T-helper 22 cell (primary cell): ENCODE results near the gene HAAO.

Source experiments
- DNase-seq: peaks from one replicate; pipeline ENCODE4 v3.0.0-alpha.2; 2020; ENCODE audit warnings: low read depth

HAAO gene

DNA sequence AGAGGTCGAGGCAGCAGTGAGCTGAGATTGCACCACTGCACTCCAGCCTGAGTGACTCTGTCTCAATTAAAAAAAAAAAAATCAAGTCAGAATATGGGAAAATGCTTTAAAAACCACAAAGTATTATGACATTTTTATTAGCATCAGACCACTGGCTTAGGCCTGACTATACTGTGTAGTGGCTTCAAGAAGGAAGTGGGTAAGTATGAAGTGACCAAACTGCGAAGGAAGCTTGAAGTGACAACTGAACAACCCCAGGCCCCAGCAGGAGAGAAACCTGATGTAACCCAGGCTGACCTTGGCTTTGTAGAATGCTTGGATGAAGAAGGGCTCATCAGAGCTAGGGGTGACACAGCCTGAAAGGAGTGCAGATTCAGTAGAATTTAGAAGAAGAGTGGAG lies 21.4 kb upstream of the HAAO start:
- no peak for DNase-seq

GRCh38 chr2:42812899-42813479 lies 20.6 kb upstream of the HAAO start:
- no peak for DNase-seq

DNA sequence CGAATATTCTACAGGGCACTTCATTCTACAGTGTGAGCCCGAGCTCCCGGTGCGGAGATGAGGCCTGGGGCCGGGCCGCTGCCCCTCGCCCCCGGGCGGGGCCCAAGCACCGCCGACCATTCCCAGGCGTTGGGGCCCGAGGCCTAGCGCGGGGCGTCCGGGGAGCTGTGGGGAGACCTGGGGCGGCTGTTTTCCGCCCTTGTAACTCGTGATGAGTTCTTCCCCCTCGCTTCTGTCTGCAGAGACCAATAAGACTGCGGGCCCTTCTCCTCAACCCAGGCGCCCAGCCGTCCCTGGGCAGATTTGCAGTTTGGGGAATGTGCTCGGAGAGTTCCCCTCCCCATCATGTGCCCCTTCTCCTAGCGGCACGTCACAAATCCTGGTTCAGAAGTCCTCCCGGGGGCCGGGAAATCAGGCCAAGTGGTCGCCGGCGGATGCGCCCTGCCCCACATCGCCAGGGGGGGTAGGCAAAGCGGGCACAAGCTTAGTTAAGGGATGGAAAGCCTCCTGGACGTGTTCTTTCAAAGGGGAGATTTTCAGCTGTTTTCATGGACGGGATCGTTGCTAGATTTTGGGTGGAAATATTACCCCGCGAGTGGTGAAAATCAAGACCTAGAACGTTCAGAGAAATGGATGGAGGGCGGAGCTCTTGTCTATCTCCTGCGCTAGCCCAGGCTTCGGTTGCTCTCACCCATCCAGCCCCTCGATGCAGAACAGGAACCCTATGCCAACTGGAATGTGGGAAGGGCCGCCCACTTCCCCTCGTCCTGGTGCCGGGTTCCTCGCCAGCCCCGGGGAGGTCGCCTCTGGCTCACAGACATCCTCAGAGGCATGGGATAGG lies 18.8 kb upstream of the HAAO start:
- DNase-seq, result peak; percentile 12

- DNase-seq, result peak; percentile 80
Measured at GRCh38 chr2:42810121-42810970, 18.0 kb upstream of the HAAO start.

DNA sequence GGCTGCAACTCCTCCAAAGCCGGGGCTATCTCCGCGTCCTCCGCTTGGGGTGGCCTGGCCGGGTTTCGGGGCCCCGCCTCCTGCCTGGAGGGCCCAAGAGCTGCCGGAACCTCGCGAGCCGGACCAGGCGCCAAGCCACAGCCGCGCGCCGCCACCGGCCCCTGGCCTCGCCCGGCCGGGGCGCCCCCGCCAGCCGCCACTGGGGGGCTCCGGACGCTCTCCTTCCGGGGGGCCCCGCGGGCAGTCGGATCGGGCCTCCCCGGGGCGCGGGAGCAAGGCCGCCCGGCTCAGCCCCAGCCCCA lies 17.4 kb upstream of the HAAO start:
- DNase-seq, result no peak

DNA sequence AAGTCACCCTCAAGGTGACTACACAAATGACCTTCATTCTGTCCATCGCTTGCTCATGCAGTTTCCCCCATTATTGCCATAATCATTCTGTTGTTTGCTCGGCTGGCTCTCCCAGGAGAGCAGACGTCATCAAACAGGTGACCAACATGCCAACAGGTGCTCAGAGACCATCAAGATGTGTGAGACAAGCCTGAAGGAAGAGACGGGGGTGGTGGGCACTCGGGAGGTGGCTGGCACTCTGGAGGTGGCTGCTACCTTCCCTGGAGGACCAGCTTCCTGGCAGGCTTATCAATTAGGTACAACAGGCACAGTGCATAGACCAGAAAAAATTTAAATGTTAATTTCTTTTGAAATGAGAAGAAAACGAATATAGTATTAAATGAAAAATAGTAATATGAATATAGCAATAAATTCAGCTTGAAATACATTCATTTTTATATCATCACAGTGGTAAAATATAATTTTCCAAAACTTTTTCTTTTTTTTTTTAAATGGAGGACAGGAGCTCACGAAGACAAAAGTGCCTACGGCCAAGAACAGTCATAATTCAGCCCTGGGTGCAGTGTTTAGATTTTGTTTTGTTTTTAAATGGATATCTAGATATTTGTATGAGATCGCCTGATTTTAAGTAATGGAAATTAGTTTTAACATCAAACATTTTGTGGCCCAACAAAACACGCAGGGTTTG lies 16.9 kb upstream of the HAAO start:
- no peak for DNase-seq

DNA sequence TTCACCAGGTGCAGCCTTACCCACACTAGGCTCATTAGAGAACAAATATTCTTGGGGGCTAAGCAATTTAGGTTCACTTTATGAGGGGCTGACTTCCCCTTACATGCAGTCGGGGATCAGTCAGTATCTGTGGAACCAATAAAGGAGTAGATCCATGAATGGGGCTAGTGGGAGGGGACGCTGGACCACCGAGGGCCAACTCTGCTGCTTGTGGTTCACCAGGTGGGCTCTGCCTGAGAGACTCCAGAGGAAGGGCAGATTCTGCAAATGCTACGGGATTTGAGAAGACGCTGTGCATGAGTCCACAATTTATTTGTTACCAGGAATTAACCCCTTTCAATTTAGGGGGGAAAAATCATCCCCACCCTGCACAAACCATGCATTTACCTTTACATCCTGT lies 15.9 kb upstream of the HAAO start:
- DNase-seq, result no peak

GRCh38 chr2:42806786-42807185 lies 14.4 kb upstream of the HAAO start:
- DNase-seq, result no peak

- DNase-seq, result no peak
Measured at GRCh38 chr2:42804891-42805290, 12.5 kb upstream of the HAAO start.

- no peak for DNase-seq
Measured at GRCh38 chr2:42804338-42804737, 12.0 kb upstream of the HAAO start.

DNA sequence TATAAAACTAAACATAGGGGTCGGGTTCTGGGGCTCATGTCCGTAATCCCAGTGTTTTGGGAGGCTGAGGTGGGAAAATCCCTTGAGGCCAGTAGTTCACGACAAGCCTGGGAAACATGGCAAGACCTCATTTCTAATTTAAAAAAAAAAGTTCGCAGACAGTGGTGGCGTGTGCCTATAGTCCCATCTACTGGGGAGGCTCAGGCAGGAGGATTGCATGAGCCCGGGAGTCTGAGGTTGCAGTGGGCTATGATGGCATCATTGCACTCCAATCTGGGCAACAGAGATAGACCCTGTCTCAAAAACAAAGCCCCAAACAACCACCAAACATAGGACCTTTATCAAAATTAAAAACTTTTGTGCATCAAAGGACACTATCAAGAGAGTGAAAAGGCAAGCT lies 9.8 kb upstream of the HAAO start:
- DNase-seq, result no peak

DNA sequence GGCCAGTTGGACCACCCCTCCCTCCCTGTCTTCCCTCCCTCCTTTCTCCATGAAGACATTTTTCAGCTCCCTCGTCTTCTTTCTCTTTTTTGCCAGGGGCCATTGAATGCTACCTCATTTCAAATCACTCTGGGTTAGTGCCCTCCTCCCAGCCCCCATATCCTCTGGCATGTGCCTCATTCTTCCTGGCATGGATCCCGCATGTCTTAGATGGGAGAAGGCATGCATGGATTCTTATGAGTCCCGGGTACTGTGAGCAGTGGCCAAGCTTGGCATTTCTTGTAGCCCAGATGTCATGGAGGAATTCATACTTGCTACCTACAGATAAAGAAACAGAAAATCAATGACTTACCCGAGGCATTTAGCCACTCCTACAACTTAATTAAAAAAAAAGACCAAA lies 9.0 kb upstream of the HAAO start:
- no peak for DNase-seq

DNA sequence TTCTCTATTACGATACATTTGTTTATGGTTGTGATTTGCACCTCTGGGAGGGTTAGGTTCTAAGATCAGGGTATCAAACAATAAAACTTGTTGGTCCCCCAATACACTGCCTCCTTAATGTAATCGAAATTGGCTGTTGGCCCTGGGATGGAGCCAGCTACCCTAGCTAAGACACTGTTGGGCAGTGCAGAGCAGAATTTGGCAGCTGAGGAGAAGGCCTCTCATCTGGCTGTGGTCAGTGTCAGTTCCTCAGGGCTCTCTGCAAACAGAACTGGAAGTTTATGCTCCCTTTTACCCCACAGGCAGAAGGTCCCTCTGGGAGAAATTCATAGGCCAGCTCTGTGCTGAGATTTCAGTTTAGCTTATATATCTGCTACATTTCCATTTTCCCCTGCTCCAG lies 8.6 kb upstream of the HAAO start:
- no peak for DNase-seq

- no peak for DNase-seq
Measured at GRCh38 chr2:42800461-42800962, 8.1 kb upstream of the HAAO start.

DNA sequence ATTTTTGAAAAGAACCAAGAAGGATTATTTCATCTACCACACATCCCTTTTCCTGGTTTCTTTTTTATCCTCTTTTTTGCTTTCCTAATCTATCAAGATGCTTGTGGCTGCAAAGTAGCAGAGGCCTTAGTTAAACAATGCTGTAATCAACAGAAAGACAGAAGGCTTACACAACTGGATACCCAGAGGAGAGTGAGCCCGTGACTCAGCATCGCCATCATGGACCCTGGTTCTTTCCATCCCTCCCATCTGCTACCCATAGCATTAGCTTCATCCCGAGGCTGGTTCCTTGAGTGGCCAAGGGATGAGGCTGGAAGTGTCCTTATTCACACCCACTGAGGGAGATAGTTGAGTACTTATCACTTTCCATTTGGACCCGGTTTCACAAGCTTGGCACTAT lies 7.5 kb upstream of the HAAO start:
- no peak for DNase-seq

DNA sequence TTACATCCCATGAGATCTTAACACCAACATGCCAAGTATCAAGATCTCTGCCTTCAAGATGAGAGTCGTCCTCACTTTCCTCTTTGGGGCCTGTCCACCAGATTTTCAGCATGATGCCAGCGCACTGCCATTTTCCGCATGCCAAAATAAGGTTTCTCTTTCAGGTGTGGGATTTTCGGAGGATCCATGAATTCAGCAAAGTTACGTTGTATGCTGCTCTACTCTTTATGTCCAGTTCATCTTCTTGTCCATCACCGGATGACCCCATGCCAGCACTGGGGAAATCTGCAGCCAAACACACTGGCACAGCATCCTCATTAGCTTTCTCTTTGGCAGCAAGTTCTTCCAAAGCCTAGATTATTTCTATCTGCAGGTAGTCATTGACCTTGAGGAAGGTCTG lies 4.9 kb upstream of the HAAO start:
- no peak for DNase-seq

- DNase-seq, result no peak
Measured at GRCh38 chr2:42796427-42797248, 4.3 kb upstream of the HAAO start.

DNA sequence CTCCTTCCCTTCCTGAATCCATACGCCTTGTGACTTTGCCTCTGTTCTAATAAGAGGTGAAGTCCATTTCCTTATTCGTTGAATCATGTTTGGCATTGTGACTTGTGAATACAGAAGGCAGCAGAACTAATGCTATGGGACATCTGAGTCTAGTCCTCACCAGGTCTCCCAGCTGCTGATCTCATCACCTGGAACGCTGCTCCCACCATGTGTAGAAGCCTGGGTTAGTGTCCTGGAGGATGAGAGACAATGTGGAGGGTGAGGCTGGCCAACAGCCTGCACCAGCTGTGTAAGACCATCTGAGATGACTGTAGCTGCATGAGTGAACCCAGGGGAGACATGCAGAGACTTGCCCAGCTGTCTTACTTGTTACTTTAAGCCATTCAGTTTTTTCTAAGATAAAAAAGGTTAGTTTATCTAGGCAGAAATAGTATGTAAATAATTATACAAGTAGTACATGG lies 3.5 kb upstream of the HAAO start:
- DNase-seq, result no peak

GRCh38 chr2:42795275-42795674 lies 2.9 kb upstream of the HAAO start:
- DNase-seq, result no peak

DNA sequence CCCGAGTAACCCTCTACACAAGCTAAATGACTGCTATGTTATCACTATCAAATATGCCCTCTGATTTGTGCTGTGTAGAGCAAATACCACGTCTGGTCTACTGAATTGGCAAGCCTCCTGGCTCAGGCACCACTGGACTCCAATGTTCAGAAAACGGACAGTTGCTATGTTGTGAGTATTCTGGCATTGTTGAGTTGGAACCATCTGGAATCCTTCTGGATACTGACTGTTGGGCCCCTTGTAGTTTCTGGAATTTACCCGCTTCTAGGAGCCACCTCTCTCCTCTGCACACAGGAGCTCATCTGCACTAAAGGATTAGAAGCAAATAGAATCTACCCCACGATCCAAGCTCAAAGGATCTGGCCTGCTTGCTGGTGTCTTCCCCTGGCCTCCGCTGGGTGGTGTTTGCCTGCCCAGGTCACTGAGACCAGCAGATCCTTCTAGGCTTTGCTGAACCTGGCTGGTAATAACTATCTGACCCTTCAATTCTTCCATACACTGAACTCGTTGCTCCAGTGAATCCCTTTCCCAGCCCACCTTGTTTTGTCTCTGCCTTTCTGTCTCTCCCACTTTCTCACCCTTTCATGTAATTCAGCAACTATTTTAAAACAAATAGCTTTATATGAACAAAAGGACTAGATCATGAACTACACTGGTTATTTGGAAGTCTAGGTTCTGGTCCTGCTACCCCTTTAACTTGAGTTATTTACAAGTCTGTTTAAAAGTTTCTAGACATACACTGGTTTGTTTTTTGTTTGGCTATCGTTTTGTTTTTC lies 2.1 kb upstream of the HAAO start:
- no peak for DNase-seq
